ENCODE measurements around the gene LYRM4.

DNA sequence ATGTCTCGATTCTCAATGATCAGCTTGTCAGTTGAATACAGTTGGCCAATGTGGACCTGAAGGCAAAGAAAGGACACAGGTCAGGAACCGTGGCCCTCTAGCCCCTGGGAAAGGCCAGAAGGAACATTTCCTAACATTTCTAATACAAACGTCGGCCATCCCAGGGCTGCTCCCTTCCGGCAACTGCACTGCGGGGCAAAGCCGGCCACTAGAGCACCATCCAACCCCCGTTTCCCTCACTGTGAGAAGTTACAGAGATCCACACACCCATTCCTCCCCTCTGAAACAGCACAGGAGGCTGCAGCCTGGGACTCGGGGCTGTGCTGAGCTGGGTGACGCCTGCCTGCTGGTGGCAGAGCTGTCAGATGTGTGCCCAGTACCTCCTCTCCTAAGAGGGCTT is 151.3 kb downstream of the LYRM4 start:
- TF ChIP-seq CTCF (conservative IDR thresholded peaks at IDR 0.05; ENCODE audit: low read depth in 2 of 2) (no peak), STAT1 (IDR thresholded peaks at IDR 0.05; ENCODE audit: unreplicated experiment) (no peak), EZH2 (IDR thresholded peaks at IDR 0.05; ENCODE audit: low read depth, unreplicated experiment) (no peak), REST (IDR thresholded peaks at IDR 0.05; ENCODE audit: unreplicated experiment) (no peak), POLR2AphosphoS5 (IDR thresholded peaks at IDR 0.05; ENCODE audit: low read depth) (no peak)
